ENCODE data around the gene MBD3. TPM values are rescaled to one million over a fixed set of nuclear protein-coding genes. Genes with fewer than 3 reads are reported as not detected.
A peak's percentile ranks its signal among the peaks of the same experiment; 100 is the strongest.
"Not testable (repeated sequence)": the region's sequence is repeated elsewhere in the genome, so short reads cannot be mapped to it uniquely, and the experiment has no call there.

Gene MBD3
- 100 to 1,000 TPM in 1 of 4 donors, 10 to 100 TPM in 3; 71.1 to 100 (median 78.3) TPM for total RNA-seq

GRCh38 chr19:1592755-1593500 lies at the start of gene MBD3:
Gene MBD3, minus strand, starts transcription at chr19:1592865. Its CDS starts 234 bp downstream, at chr19:1592631.
- peak; percentile 96 for ATAC-seq (ENCODE audit: low FRiP score)
- peak; percentile 70 for DNase-seq (ENCODE audit: low spot score)
- no peak for TF ChIP-seq CTCF (IDR thresholded peaks at IDR 0.05)

DNA sequence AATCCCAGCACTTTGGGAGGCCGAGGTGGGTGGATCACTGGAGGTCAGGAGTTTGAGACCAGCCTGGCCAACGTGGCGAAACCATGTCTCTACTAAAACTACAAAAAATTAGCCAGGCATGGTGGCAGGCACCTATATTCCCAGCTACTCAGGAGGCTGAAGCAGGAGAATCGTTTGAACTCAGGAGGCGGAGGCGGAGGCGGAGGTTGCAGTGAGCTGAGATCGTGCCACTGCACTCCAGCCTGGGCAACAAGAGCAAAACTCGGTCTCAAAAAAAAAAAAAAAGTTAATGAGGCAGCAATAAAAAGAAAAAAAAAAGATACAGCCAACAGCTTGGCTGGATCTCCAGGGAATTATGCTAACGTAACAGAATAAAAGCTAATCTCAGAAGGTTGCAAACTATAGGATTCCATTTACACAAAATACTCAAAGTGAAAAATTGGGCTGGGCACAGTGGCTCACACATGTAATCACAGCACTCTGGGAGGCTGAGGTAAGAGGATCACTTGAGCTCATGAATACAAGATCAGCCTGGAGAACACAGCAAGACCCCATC lies 48.3 kb upstream of the MBD3 start:
- ATAC-seq (ENCODE audit: low FRiP score); DNase-seq (ENCODE audit: low spot score): not testable (repeated sequence)

DNA sequence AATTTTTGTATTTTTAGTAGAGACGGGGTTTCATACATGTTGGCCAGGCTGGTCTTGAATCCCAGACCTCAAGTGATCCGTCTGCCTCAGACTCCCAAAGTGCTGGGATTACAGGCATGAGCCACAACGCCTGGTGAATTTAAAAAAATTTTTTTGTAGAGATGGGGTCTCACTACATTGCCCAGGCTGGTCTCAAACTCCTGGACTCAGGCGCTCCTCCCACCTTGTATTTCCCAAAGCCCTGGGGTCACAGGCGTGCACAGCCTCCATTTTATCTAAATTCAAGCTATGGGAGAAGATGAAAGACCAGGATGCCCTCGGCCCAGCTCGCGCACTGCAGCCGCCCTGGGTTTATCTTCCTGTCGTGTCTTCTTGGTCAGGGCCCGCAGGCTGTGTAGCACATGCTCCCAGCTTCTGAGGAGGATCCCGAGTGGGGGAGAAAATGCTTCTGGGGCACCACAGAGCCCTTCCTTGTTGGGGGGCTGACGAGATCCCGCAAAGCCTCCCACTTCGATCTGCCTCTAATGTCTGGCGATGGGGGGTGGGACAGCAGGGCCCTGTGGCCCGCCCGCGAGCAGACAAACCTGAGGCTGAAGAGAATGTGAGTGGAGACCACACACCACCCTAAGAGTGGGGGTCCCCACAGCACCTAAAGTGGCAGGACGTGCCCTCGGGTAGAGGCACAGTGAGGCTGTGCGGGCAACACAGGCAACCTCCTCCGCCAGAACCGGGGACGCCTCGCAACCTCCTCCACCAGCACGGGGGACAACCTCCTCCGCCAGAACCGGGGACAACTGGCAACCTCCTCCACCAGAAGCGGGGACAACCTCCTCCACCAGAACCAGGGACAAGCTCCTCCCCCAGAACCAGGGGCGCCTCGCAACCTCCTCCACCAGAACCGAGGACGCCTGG lies 43.9 kb upstream of the MBD3 start:
- no peak for TF ChIP-seq CTCF (IDR thresholded peaks at IDR 0.05)
- ATAC-seq (ENCODE audit: low FRiP score): no peak
- DNase-seq (ENCODE audit: low spot score): no peak

DNA sequence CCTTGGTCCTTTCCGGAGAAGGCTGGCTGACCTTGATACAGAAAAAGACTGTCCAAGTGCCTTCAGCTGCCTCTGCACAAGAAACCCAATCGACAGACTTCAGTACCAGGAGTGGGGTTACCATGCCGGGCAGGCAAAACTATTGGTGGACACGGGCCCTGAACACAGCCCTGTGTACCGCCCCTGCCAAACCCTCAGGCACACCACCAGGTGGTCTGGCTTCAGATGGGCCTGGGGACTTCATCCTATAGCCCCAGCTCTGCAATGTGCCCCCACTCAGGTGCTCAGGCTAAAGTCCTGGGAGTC lies 42.2 kb upstream of the MBD3 start:
- DNase-seq (ENCODE audit: low spot score) (no peak), ATAC-seq (ENCODE audit: low FRiP score) (no peak)
- TF ChIP-seq CTCF (IDR thresholded peaks at IDR 0.05): no peak

GRCh38 chr19:1634242-1634937 lies 41.7 kb upstream of the MBD3 start:
- no peak for TF ChIP-seq CTCF (IDR thresholded peaks at IDR 0.05)
- ATAC-seq (ENCODE audit: low FRiP score) (no peak), DNase-seq (ENCODE audit: low spot score) (no peak)

DNA sequence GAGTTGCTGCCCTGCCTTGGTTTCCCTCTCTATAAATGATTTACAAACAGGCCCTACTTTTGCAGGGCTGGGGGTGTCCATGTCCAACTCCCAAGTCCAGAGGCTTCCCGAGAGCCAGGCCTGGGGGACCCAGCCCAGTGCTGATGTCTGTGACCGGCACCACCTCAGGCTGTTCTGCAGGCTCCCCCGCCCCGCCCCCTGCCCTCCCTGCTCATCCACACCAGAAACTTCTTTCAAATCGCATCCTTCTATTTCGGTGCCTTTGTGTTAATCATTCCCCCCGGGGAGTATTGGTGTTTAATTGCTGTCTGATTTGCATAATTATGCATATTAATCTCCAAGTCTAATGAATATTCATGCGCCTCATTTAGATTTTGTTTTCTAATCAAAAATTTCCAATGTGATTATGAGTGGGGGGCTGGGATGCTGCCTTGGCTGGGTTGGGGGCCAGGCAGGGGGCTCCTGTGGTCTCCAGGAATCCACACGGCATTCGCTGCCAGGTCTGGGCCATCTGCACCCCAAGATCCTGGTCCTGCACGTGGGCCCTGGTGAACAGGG lies 40.7 kb upstream of the MBD3 start:
- ATAC-seq (ENCODE audit: low FRiP score) (no peak), DNase-seq (ENCODE audit: low spot score) (no peak)
- TF ChIP-seq CTCF (IDR thresholded peaks at IDR 0.05): no peak

All from omental fat pad (tissue), 4 donors.